Activated CD8-positive, alpha-beta memory T cell treated with anti-CD3 and anti-CD28 coated beads, Interleukin-2, amount 10 ng/mL, durations not matched to agents 7 days and 5 days (primary cell): ENCODE results near the gene MPL. TPM values are rescaled to one million over a fixed set of nuclear protein-coding genes. Genes with fewer than 3 reads are reported as not detected.
A peak's percentile ranks its signal among the peaks of the same experiment; 100 is the strongest.

Experiments used
- ATAC-seq: fragments of 150-1000 bp; cut with Tn5 transposase; one replicate; pipeline ENCODE4 v1.10.0; 2021; ENCODE audit warnings: moderate library complexity
- CTCF ChIA-PET: fragments of 350-600 bp; sonication (Branson Sonifier 250); formaldehyde crosslinking; loops from one replicate; lab custom pipeline; 2021; ENCODE audit warnings: antibody characterized with exemption; lab: Charles Lee
- DNase-seq: peaks from one replicate; pipeline ENCODE4 v3.0.0-alpha.2; 2020
- H3K27ac Mint-ChIP-seq: one replicate; pipeline ENCODE4 v1.8.0; 2021; ENCODE audit warnings: mild to moderate bottlenecking, mixed read lengths
- H3K27me3 Mint-ChIP-seq: one replicate; pipeline ENCODE4 v1.8.0; 2021; ENCODE audit warnings: mixed read lengths
- H3K36me3 Mint-ChIP-seq: one replicate; pipeline ENCODE4 v1.8.0; 2021; ENCODE audit warnings: mild to moderate bottlenecking, mixed read lengths
- H3K4me1 Mint-ChIP-seq: one replicate; pipeline ENCODE4 v1.8.0; 2021; ENCODE audit warnings: mixed read lengths
- H3K4me3 Mint-ChIP-seq: one replicate; pipeline ENCODE4 v1.8.0; 2021; ENCODE audit warnings: mild to moderate bottlenecking, moderate library complexity, mixed read lengths
- H3K9me3 Mint-ChIP-seq: one replicate; pipeline ENCODE4 v1.8.0; 2022; ENCODE audit warnings: low read depth, mixed read lengths
- total RNA-seq, 2 experiments: library from RNA; stranded (reverse); gene quantifications; one replicate each; pipeline ENCODE4 v1.2.3, GENCODE V29; 2021

MPL gene
- total RNA-seq, 2 experiments from 2014 or later: not detected

GRCh38 chr1:43358746-43359693, 21.4 kb downstream of the MPL start, which contains the start of gene CDC20:
Gene CDC20, plus strand, starts transcription at chr1:43358981. Its CDS starts 235 bp downstream, at chr1:43359216.
- H3K4me3 Mint-ChIP-seq: peak within 1 kb of the TSS; percentile 94

GRCh38 chr1:43359696-43360095, 22.1 kb downstream of the MPL start:
- Mint-ChIP-seq H3K36me3 (peaks cover 57% of the 10 kb centered on the region), H3K9me3 (no peaks in the 10 kb centered on the region), H3K4me3 (peak overlapping the region; percentile 94), H3K27me3 (no peaks in the 10 kb centered on the region), H3K27ac (peak overlapping the region; percentile 83), H3K4me1 (peaks cover 51% of the 10 kb centered on the region)
- CTCF ChIA-PET: interaction anchor here (1.6 kb wide), 1 partner anchor 8 kb away, joined by 10 read pairs; the partner anchor contains the start of gene ELOVL1
- DNase-seq (no peak), ATAC-seq (no peak)

More at GRCh38 chr1:43358746-43359693, 21.4 kb downstream of the MPL start, which contains the start of gene CDC20:
- DNase-seq: peak; percentile 100
- H3K4me1 Mint-ChIP-seq: peaks cover 51% of the 10 kb centered on the region
- no peaks in the 10 kb centered on the region for H3K9me3 Mint-ChIP-seq
- no peaks in the 10 kb centered on the region for H3K27me3 Mint-ChIP-seq
- H3K36me3 Mint-ChIP-seq: peaks cover 51% of the 10 kb centered on the region
- peak; percentile 97 for ATAC-seq
- CTCF ChIA-PET: interaction anchor here (0.6 to 2.7 kb wide), 8 partner anchors 9 to 140 kb away, joined by 3 to 12 read pairs (median 4); partner anchors contain the start of gene ELOVL1
- H3K27ac Mint-ChIP-seq: peak within 1 kb of the TSS; percentile 89

GRCh38 chr1:43360616-43361015, 23.0 kb downstream of the MPL start:
- H3K4me1 Mint-ChIP-seq: peaks cover 57% of the 10 kb centered on the region
- H3K27ac Mint-ChIP-seq: peak overlapping the region; percentile 83
- peak overlapping the region; percentile 94 for H3K4me3 Mint-ChIP-seq
- CTCF ChIA-PET: interaction anchor here (0.8 kb wide), 1 partner anchor 8 kb away, joined by 3 read pairs; no protein-coding TSS in a partner anchor
- ATAC-seq (no peak), DNase-seq (no peak)
- no peaks in the 10 kb centered on the region for H3K27me3 Mint-ChIP-seq
- H3K36me3 Mint-ChIP-seq: peaks cover 64% of the 10 kb centered on the region
- H3K9me3 Mint-ChIP-seq: no peaks in the 10 kb centered on the region

- CTCF ChIA-PET: no interaction called here
- peak overlapping the region; percentile 39 for H3K27ac Mint-ChIP-seq
- H3K9me3 Mint-ChIP-seq: no peaks in the 10 kb centered on the region
- H3K4me3 Mint-ChIP-seq: no peak overlapping the region
- no peak for ATAC-seq
- no peaks in the 10 kb centered on the region for H3K27me3 Mint-ChIP-seq
- H3K36me3 Mint-ChIP-seq: peaks cover 62% of the 10 kb centered on the region
- DNase-seq: no peak
- peaks cover 57% of the 10 kb centered on the region for H3K4me1 Mint-ChIP-seq
Measured at GRCh38 chr1:43363283-43363934, 25.8 kb downstream of the MPL start.

- CTCF ChIA-PET: no interaction called here
- H3K27me3 Mint-ChIP-seq: no peaks in the 10 kb centered on the region
- H3K4me3 Mint-ChIP-seq: no peak overlapping the region
- H3K9me3 Mint-ChIP-seq: no peaks in the 10 kb centered on the region
- peaks cover 63% of the 10 kb centered on the region for H3K36me3 Mint-ChIP-seq
- H3K4me1 Mint-ChIP-seq: peaks cover 61% of the 10 kb centered on the region
- DNase-seq (no peak), ATAC-seq (no peak)
- peak overlapping the region; percentile 38 for H3K27ac Mint-ChIP-seq
Measured at GRCh38 chr1:43363935-43364525, 26.4 kb downstream of the MPL start.

- H3K4me3 Mint-ChIP-seq: peak overlapping the region; percentile 92
- no peaks in the 10 kb centered on the region for H3K27me3 Mint-ChIP-seq
- ATAC-seq (no peak), DNase-seq (no peak)
- peaks cover 50% of the 10 kb centered on the region for H3K36me3 Mint-ChIP-seq
- CTCF ChIA-PET: interaction anchor here (1.0 kb wide), 1 partner anchor 23 kb away, joined by 3 read pairs; no protein-coding TSS in a partner anchor
- H3K9me3 Mint-ChIP-seq: no peaks in the 10 kb centered on the region
- H3K4me1 Mint-ChIP-seq: peaks cover 55% of the 10 kb centered on the region
- peak overlapping the region; percentile 66 for H3K27ac Mint-ChIP-seq
Measured at GRCh38 chr1:43365678-43366077, 28.1 kb downstream of the MPL start.

GRCh38 chr1:43366179-43366578, 28.6 kb downstream of the MPL start:
- H3K27me3 Mint-ChIP-seq: no peaks in the 10 kb centered on the region
- no peaks in the 10 kb centered on the region for H3K9me3 Mint-ChIP-seq
- H3K4me1 Mint-ChIP-seq: peaks cover 50% of the 10 kb centered on the region
- H3K36me3 Mint-ChIP-seq: peaks cover 45% of the 10 kb centered on the region
- H3K27ac Mint-ChIP-seq: peak overlapping the region; percentile 84
- CTCF ChIA-PET: interaction anchor here (1.0 kb wide), 1 partner anchor 23 kb away, joined by 3 read pairs; no protein-coding TSS in a partner anchor
- H3K4me3 Mint-ChIP-seq: peak overlapping the region; percentile 92
- DNase-seq (peak; percentile 44), ATAC-seq (no peak)

GRCh38 chr1:43366601-43367025, 29.0 kb downstream of the MPL start:
- Mint-ChIP-seq H3K4me3 (peak overlapping the region; percentile 92), H3K27me3 (no peaks in the 10 kb centered on the region), H3K36me3 (peaks cover 41% of the 10 kb centered on the region), H3K9me3 (no peaks in the 10 kb centered on the region), H3K27ac (peak overlapping the region; percentile 84), H3K4me1 (peaks cover 46% of the 10 kb centered on the region)
- ATAC-seq: no peak
- CTCF ChIA-PET: no interaction called here
- no peak for DNase-seq

- Mint-ChIP-seq H3K27me3 (no peaks in the 10 kb centered on the region), H3K27ac (peak overlapping the region; percentile 84), H3K4me1 (peaks cover 40% of the 10 kb centered on the region), H3K9me3 (no peaks in the 10 kb centered on the region), H3K36me3 (peaks cover 34% of the 10 kb centered on the region), H3K4me3 (peak overlapping the region; percentile 92)
- DNase-seq (peak; percentile 61), ATAC-seq (peak; percentile 66)
- CTCF ChIA-PET: interaction anchor here (1.0 to 1.6 kb wide), 9 partner anchors 9 to 454 kb away, joined by 3 to 12 read pairs (median 4); partner anchors contain the start of genes CDC20, MED8 and SZT2
Measured at GRCh38 chr1:43367026-43367903, 29.6 kb downstream of the MPL start.

GRCh38 chr1:43367904-43368645, 30.5 kb downstream of the MPL start, which contains the start of gene ELOVL1:
Gene ELOVL1, minus strand, starts transcription at chr1:43368011. Its CDS starts 2,402 bp downstream, at chr1:43365609.
- Mint-ChIP-seq H3K9me3 (no peaks in the 10 kb centered on the region), H3K4me3 (peak within 1 kb of the TSS; percentile 96), H3K27ac (peak within 1 kb of the TSS; percentile 92), H3K36me3 (peaks cover 30% of the 10 kb centered on the region), H3K4me1 (peaks cover 35% of the 10 kb centered on the region), H3K27me3 (no peaks in the 10 kb centered on the region)
- DNase-seq: peak; percentile 94
- CTCF ChIA-PET: interaction anchor here (0.7 to 1.6 kb wide), 11 partner anchors 8 to 455 kb away, joined by 3 to 12 read pairs (median 4); partner anchors contain the start of genes CDC20, MED8 and SZT2
- peak; percentile 87 for ATAC-seq

- H3K36me3 Mint-ChIP-seq: peaks cover 27% of the 10 kb centered on the region
- no peak for ATAC-seq
- no peaks in the 10 kb centered on the region for H3K9me3 Mint-ChIP-seq
Measured at GRCh38 chr1:43368646-43369020, 31.0 kb downstream of the MPL start.

More at GRCh38 chr1:43368646-43369020, 31.0 kb downstream of the MPL start:
- Mint-ChIP-seq H3K27ac (peak overlapping the region; percentile 92), H3K4me3 (peak overlapping the region; percentile 96), H3K27me3 (no peaks in the 10 kb centered on the region), H3K4me1 (peaks cover 31% of the 10 kb centered on the region)
- peak; percentile 43 for DNase-seq
- CTCF ChIA-PET: interaction anchor here (0.7 to 1.6 kb wide), 11 partner anchors 8 to 455 kb away, joined by 3 to 12 read pairs (median 4); partner anchors contain the start of genes CDC20, MED8 and SZT2
